ENCODE data around the gene CLCN1.

Gene CLCN1
- long read RNA-seq: 0 reads

DNA sequence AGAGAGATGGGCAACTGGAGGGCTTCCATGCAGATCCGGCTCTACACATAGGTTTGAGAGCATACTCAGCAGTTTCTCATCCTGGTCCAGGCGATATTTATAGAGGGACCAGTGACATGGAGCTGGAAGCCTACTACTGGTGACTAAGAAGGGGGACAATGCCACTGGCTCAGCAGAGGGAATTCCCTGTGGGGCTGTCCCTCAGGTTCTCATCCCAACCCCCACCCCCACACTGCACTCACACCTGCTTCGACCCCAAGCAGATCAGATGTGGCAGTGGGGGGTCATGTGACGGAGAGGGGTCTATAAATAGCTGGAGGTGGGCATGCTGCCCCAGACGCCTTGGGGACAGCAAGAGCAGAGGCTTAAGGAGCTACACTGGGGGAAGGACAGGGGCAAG, at the start of gene CLCN1:
Gene CLCN1, plus strand, starts transcription at position 336 of the 400 bp plus-strand sequence. CDS start 102 bp downstream, outside the sequence.
- Histone ChIP-seq H3K4me3 (replicated peaks; ENCODE audit: insufficient read depth, low read length) (no peak within 1 kb of the TSS), H3K27me3 (ENCODE audit: insufficient read depth, poor library complexity, severe bottlenecking) (no peaks in the 10 kb centered on the region), H3K27ac (replicated peaks) (no peak within 1 kb of the TSS)
- TF ChIP-seq, protein P1, sequence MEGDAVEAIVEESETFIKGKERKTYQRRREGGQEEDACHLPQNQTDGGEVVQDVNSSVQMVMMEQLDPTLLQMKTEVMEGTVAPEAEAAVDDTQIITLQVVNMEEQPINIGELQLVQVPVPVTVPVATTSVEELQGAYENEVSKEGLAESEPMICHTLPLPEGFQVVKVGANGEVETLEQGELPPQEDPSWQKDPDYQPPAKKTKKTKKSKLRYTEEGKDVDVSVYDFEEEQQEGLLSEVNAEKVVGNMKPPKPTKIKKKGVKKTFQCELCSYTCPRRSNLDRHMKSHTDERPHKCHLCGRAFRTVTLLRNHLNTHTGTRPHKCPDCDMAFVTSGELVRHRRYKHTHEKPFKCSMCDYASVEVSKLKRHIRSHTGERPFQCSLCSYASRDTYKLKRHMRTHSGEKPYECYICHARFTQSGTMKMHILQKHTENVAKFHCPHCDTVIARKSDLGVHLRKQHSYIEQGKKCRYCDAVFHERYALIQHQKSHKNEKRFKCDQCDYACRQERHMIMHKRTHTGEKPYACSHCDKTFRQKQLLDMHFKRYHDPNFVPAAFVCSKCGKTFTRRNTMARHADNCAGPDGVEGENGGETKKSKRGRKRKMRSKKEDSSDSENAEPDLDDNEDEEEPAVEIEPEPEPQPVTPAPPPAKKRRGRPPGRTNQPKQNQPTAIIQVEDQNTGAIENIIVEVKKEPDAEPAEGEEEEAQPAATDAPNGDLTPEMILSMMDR (IDR thresholded peaks at IDR 0.05; ENCODE audit: insufficient read depth, low read length): no peak
- TF ChIP-seq GABPA (IDR thresholded peaks at IDR 0.05; ENCODE audit: low read depth): no peak
- TF ChIP-seq SPI1 (IDR thresholded peaks at IDR 0.05; ENCODE audit: borderline replicate concordance, low read depth): no peak
- no peak for TF ChIP-seq POLR2AphosphoS5 (IDR thresholded peaks at IDR 0.05; ENCODE audit: low read depth)
- TF ChIP-seq, protein P2, sequence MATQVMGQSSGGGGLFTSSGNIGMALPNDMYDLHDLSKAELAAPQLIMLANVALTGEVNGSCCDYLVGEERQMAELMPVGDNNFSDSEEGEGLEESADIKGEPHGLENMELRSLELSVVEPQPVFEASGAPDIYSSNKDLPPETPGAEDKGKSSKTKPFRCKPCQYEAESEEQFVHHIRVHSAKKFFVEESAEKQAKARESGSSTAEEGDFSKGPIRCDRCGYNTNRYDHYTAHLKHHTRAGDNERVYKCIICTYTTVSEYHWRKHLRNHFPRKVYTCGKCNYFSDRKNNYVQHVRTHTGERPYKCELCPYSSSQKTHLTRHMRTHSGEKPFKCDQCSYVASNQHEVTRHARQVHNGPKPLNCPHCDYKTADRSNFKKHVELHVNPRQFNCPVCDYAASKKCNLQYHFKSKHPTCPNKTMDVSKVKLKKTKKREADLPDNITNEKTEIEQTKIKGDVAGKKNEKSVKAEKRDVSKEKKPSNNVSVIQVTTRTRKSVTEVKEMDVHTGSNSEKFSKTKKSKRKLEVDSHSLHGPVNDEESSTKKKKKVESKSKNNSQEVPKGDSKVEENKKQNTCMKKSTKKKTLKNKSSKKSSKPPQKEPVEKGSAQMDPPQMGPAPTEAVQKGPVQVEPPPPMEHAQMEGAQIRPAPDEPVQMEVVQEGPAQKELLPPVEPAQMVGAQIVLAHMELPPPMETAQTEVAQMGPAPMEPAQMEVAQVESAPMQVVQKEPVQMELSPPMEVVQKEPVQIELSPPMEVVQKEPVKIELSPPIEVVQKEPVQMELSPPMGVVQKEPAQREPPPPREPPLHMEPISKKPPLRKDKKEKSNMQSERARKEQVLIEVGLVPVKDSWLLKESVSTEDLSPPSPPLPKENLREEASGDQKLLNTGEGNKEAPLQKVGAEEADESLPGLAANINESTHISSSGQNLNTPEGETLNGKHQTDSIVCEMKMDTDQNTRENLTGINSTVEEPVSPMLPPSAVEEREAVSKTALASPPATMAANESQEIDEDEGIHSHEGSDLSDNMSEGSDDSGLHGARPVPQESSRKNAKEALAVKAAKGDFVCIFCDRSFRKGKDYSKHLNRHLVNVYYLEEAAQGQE (IDR thresholded peaks at IDR 0.05; ENCODE audit: insufficient replicate concordance, low read depth): no peak
- DNase-seq (ENCODE audit: low read depth in 1 of 2, low spot score in 1 of 2): no peak

DNA sequence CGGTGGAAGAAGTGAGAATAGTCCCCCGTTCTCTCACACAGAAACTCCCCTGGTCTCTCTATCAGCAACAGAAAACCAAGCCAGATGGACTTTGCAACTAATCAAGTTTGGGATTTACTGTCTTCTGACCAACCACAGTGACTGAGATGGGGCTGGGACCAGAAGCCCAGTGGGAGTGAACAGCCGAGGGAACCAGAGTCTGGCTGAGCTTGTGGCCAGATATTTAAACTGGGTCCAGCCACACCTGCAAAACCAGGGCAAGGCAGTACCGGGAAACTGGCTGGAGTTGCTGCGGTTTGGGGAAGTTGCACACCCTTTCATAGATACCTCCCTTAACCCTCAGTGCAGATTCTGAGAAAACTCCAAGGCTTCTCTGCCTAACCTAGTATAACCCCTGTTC, 46.7 kb upstream of the CLCN1 start:
- Histone ChIP-seq H3K4me3 (replicated peaks; ENCODE audit: insufficient read depth, low read length) (no peak overlapping the region), H3K27ac (replicated peaks) (no peak overlapping the region), H3K27me3 (ENCODE audit: insufficient read depth, poor library complexity, severe bottlenecking) (no peaks in the 10 kb centered on the region)
- TF ChIP-seq, protein P1 (IDR thresholded peaks at IDR 0.05; ENCODE audit: insufficient read depth, low read length): no peak
- TF ChIP-seq SPI1 (IDR thresholded peaks at IDR 0.05; ENCODE audit: borderline replicate concordance, low read depth) (no peak), POLR2AphosphoS5 (IDR thresholded peaks at IDR 0.05; ENCODE audit: low read depth) (no peak), GABPA (IDR thresholded peaks at IDR 0.05; ENCODE audit: low read depth) (no peak)
- TF ChIP-seq, protein P2 (IDR thresholded peaks at IDR 0.05; ENCODE audit: insufficient replicate concordance, low read depth): no peak
- DNase-seq (ENCODE audit: low read depth in 1 of 2, low spot score in 1 of 2): peak in 1 of 2 experiments; percentile 19

DNA sequence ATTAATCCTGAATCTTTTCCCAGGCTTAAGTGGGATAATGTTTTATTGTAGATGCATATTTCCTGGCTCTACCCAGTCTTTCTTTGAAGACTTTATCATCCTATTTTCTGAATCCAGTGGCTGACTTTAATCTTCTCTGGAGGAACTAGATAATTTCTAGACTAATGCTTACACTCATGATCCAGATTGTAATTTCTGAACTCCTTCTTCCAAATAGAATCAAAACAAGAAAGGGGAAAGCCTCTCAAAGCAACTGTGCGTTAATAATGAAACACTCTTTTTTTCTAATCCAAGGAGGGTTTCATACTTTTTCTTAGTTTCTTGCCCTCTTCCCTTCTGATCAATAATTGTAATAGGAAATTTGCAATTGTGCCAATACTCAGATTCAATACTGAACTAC, 44.7 kb upstream of the CLCN1 start:
- TF ChIP-seq POLR2AphosphoS5 (IDR thresholded peaks at IDR 0.05; ENCODE audit: low read depth) (no peak), SPI1 (IDR thresholded peaks at IDR 0.05; ENCODE audit: borderline replicate concordance, low read depth) (no peak), GABPA (IDR thresholded peaks at IDR 0.05; ENCODE audit: low read depth) (no peak)
- TF ChIP-seq, protein P2 (IDR thresholded peaks at IDR 0.05; ENCODE audit: insufficient replicate concordance, low read depth): no peak
- TF ChIP-seq, protein P1 (IDR thresholded peaks at IDR 0.05; ENCODE audit: insufficient read depth, low read length): no peak
- DNase-seq (ENCODE audit: low read depth in 1 of 2, low spot score in 1 of 2): no peak
- Histone ChIP-seq H3K4me3 (replicated peaks; ENCODE audit: insufficient read depth, low read length) (no peak overlapping the region), H3K27ac (replicated peaks) (no peak overlapping the region), H3K27me3 (ENCODE audit: insufficient read depth, poor library complexity, severe bottlenecking) (no peaks in the 10 kb centered on the region)

All from HL-60 (cell line).